Glomerular visceral epithelial cell (primary cell): ENCODE results near the gene DOCK9.
"Not testable (repeated sequence)": the region's sequence is repeated elsewhere in the genome, so short reads cannot be mapped to it uniquely, and the experiment has no call there.

Source experiments
- DNase-seq: peaks from one replicate; pipeline ENCODE4 v3.0.0-alpha.2; 2016; ENCODE audit errors: extremely low spot score

The DOCK9 gene

DNA sequence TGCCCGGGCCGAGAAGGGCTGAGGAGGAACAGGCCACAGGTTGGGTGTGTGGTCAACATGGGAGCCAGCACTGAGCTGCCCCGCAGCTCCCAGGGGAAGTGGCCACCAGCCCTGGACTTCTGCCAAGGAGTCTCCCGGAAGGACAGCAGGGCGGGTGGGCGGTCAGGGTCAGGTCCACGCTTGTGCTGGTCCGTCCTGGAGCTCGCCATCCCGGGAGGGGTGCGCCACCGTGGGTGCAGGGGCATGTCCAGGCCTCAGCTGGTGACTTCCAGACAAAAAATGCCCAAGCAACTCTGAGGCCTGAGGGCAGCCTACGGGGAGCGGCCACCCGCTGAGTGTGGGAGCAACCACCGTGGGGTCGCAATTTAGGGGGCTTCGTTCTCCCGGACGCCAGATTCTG is 203.9 kb downstream of the DOCK9 start:
- DNase-seq, result no peak

DNA sequence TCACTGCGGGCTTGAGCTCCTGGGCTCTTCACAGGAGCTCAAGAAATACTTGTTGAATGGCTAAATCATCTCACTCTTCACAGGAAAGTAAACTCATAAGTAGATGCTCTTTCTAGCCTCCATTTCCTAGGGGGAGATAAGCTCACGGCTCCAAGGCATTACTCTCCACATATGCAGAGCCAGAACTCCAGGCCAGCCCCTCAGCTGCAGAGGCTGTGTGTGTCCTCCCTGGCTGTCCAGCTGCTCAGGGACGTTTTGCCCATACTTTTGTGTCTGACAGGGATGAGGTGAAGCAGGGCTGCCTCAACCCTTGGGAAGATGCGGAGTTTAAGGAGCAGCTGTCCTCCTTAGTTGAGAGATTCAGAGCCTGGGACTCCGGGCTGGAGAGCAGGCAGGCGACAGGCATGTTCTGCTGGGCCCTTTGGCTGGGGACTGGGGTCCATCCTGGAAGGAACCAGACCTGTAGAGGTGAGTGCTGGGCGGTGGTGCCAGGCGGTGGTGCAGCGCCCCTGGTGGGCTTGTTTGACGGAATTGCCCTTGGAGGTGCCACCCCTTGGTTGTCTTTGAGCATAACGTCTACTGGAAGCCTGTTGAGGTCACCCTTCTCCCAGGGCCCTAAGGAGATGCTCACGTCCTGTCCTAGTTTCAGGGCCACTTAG is 204.9 kb downstream of the DOCK9 start:
- DNase-seq, result no peak

DNA sequence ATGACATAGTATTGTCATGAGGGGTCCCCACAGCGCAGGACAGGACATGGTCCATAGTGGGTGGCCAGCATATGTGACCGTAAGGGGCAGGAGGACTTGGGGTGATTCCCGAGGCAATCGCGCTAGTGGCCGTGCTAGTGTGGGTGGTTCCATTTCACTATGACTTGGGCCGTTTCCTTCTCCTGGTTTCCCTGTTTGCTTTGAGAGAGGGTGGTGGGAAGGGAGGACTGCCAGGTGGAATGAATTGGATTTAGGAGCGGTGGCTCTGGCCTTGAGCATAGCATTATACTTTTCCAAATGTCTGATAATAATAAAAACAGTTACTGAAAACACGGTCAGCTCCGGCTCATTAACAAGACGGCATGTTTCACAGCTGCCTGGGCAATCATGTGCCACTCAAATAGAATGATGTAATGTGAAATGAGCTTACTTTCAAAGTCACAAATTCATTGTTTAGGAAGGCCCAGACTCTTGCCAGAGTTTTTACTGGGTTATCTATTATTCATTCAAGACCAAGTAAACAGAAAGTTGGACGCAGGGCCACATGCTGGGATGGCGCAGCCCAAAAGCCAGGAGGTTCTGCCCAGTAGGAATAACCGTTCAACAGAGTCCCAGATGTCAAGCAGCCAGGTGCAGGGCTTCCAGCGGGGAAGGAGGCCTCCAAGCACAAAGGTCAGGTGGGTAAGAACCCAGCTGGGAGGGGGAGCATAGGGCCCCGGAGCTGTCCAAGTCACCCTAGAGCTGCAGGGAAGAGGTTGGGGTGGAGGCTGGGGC is 205.8 kb downstream of the DOCK9 start:
- DNase-seq, result no peak

DNA sequence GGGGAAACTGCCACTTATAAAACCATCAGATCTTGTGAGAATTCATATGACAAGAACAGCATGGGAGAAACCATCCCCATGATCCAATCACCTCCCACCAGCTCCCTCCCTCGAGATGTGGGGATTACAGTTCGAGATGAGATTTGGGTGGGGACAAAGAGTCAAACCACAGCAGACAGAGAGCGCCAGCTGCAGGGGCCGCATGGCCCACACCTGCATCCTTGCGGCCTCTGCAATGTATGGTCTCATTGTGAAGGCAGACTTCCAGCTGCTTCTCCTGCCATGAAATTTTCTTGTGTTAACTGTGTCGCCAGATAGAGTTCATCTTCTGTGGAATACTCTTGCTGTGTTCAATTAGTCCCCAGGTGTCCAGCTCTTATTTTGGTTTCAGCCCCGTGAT is 208.1 kb downstream of the DOCK9 start:
- no peak for DNase-seq

DNA sequence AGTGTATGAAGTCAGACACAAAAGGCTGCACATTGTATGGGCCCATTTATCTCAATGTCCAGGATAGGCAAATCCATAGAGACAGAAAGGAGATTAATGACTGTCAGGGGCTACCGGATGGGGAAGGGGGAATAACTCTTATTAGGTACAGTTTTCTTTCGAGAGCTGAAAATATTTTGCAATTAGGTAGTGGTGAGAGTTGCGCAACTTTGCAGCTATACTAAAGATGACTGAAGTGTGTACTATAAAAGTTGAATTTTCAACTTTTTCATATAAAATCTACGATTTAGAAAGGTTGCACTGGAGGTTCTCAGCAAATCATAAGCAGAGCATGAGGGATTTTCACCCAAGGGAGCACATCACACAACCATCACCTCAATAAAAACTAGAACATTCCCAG is 209.3 kb downstream of the DOCK9 start:
- DNase-seq, result no peak

DNA sequence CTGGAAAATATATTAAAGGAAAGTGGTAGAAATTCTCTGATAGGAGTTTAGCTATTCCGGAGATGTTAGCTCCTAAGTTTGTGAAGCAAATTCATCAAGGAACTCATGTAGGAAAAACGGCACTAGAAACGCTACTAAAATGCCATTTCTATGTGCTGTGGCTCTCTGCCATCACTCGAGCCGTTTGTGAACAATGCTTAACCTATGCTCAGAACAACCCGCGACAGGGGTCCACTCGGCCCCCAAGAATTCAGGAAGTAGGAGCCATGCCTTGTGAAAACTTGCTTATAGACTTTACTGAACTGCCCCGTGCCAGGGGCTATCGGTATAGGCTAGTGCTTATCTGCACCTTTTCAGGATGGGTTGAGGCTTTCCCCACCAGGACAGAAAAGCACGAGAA is 211.2 kb downstream of the DOCK9 start:
- no peak for DNase-seq

DNA sequence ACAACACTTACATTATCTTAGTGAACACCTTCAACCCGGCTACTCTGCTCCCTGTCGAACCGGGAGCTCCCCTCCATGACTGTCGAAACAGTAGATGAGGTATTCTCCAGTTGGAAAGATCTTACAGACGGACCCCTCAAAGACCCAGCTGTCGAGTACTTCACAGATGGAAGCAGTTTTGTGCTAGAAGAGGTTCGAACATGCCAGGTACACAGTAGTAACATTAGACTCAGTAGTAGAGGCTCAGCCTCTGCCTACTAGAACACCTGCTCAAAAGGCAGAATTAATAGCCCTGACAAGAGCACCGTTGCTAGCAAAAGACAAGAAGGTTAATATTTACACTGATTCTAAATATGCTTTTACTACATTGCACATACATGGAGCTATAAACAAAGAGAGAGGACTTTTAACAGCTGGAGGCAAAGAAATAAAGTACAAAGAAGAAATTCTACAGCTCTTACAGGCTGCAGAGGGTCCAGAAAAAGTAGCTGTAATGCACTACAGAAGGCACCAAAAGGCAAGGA is 211.8 kb downstream of the DOCK9 start:
- DNase-seq, result no peak

DNA sequence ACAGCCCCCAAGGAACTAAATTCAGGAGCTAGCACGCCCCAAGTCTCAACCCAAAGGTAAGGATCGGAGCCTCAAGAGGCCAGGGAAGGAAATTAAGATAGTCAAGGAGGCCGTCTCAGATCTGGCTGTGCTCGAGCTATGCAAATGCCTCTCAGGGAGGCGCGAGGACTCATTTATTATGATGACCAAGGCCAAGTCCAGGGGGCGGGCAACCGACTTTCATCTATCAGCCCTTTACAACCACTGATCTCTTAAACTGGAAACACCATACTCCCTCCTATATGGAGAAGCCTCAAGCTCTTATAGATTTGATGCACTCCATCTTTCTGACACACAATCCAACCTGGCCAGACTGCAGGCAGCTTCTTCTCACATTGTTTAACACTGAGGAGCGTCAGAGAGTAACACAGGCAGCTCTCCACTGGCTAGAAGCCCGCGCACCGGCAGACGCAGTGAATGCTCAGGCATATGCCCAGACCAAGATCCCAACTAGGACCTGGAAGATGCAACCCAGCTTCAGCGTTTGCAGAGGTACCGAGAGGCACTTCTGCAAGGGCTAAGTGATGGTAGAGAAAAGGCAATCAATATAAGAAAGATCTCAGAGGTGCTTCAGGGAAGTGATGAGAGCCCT is 215.8 kb downstream of the DOCK9 start:
- DNase-seq, result no peak

DNA sequence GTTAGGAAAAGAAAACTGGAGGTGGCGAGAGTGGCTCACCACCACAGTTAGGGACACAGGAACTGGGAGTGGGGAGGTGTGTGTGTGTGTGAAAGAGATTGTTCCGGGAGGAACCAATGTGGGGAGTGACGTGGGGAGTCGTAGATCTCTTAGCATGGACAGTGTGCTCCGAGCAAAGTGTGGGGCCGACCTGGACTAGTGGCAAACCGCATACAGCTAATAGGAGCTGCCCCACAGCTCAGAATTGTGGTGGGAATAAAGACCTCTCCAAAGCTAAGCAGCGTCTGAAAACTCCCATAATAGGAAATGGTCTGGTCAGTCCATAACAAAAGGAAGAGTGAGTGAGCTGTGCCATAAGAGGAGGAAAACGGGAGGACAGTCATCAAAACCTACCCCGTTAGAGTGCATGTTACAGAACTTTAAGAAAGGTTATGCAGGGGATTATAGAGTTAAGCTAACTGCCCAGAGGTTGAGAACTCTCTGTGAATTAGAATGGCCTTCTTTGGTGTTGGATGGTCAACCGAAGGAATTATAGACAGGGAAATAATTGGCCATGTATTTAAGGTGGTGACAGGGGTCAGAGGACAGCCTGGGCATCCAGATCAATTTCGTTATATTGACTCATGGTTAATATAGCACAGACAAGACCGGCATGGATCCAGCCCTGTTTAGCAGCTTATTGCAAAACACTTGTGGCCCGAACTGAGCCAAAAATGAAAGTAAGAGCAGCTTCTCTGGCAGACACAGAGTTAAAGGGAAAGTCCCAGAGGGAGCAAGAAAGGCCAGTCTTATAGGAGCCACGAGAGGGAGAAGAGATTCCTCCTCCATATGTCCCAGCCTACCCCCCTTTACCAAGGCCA is 216.5 kb downstream of the DOCK9 start:
- peak; percentile 40 for DNase-seq

DNA sequence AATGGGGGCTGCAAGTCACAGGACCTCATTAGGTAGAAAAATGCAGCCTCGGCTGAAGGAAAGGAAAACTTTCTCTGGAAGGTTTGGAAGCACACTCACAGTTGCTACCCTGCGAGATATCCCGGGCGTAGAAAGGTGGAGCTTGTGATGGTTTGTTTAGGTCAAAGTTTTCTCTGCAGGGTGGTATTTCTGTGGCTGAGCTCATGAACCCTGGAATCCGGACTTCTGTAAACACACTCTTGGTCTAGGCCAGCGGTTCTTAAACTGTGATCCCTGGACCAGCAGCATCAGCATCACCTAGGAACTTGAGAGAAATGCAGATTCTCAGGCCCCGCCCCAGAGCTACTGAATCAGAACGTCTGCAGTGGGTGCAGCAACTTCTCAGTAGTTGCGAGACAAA is 222.1 kb downstream of the DOCK9 start:
- DNase-seq, result no peak

DNA sequence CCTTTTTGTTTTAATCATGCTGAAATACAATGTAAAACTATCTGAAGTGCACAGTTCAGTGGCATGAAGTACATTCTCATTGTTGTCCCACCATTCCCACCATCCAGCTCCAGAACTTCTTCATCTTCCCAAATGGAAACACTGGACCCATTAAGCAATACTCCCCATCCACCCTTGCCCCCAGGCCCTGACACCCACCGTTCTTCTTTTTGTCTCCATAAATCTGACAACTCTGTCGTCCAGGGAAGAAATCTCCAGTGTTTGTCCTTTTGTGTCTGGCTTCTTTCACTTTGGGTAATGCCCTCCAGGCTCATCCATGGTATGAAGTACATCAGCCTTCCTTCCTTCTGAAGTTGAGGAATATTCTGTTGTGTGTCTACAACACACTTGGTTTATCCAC is 222.7 kb downstream of the DOCK9 start:
- no peak for DNase-seq

DNA sequence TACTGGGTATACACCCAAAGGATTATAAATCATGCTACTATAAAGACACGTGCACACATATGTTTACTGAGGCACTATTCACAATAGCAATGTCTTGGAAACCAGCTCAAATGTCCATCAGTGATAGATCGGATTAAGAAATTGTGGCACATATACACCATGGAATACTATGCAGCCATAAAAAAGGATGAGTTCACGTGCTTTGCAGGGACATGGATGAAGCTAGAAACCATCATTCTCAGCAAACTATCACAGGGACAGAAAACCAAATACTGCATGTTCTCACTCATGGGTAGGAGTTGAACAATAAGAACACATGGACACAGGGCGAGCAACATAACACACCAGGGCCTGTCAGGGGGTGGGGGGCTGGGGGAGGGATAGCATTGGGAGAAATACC is 223.4 kb downstream of the DOCK9 start:
- DNase-seq, result not testable (repeated sequence)

DNA sequence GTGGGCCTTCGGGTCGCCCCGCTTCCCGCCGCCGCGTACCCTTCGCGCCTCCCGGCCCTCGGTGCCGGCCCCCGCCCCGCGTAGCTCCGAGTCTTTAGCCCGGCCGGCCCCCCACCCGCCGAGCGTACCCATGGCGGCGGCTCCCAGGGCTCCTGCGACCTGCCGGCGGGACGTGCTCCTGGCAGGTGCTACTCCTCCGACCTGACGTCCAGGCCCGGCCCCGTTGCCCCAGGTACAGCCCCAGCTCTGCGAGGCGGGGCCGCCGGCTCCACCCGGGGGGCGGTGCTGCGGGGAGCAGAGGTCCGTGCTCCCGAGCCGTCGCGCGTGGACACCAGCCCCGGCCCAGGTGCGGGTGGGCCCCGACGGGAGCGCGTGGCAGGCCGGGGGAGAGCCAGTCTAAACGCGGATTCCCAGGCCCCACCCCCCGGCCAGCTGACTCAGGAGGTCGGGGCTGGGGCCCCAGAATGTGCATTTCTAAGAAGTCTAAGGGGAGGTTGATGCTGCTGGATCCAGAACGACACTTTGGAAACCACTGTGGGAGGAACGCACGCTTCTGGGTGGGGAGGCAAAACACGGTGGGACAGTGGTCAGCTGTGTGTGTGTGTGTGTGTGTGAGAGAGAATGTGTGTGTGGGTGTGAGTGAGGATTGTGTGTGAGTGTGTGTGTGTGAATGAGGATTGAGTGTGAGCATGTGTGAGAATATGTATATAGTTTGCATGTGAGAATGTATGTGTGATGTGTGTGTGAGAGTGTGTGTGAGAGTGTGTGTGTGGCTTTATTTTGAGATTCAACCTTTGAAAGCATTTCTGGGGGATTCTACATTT is 225.2 kb downstream of the DOCK9 start, which contains the start of gene SLC15A1:
Gene SLC15A1, minus strand, starts transcription at position 206 of the 824 bp plus-strand sequence. Its CDS starts 74 bp downstream, at position 132.
- no peak for DNase-seq

DNA sequence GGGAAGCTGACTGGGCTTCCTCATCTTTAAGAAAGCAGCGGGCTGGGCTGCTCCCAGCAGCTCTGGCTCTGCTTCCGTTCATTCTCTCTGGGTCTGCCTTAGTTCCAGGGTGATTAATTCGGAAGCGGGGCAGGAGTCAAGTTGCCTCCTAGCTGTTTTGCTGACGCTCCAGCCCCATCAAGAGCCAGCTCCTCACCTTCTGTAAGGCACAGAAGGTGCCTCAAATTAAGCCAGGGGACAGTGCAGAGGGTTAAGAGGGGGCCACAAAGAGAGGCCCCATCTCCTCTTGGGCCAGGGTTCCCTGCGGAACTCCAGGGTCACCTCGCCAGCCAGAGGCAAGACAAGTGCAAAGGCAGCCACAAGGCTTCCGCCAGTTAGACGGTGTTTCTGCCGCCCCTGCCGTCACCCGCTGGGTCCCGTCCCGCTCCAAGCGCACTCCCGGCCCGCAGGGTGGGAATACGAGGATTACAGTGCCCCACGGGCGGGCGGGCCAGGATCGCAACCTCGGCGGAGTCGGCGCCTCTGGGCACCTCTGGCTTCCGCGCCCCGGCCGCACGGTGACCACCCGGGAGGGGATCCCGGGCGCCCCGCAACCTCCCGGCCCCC is 225.9 kb downstream of the DOCK9 start:
- DNase-seq, result no peak

DNA sequence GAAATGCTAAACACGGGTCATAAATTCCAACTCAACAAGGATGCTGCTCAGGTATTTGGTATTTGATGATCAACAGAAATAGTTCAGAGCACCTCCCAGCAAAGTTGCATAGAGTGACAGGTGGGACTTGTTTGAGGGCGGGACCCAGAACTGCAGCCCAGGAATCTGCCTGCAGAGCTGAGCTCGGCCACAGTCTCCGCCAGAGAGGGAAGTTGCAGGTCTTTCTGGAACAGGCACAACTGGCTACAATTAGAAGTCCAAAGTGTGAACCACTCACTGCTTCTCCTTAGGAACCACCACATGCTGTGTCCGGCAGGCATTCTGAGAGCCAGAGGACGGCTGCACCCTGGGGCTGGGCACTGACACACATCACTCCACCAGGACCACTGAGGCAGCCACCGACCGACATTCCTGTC is 226.5 kb downstream of the DOCK9 start:
- DNase-seq, result no peak

DNA sequence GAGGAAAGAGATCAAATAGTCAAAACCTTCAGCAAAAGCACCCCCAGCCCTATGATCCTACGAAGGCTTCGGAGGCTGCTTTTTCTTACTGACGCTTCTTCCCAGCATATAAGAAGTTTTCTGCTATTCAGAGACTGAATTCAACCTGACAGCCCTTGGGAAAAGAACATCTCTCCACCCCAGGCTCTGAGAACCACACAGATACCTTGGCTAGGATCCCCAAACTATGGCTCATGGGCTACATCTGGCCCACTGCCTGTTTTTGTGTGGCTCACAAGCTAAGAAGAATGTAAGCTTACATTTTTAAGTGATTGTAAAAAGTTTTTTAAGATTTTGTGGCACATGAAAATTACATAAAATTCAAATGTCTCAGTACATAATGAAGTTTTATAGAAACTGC is 228.4 kb downstream of the DOCK9 start:
- DNase-seq, result no peak

DNA sequence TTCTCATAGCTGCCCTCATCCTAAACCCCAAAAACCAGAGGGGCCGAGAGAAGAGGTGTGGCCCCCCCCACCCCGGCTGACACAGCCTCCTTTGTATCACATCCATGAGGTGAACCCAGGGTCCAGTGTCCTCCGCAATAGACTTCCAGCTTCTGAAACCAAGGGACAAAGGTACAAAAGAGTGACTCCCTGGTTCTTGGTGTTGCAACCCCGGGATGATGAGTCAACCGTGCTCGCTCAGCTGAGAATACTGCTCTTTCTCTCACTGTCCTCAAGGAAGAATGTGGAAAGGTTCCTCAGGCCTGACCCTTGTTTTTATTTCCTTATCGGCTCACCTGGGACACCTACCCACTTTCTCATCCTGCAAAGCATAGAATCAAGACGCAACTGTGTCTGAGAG is 230.9 kb downstream of the DOCK9 start:
- DNase-seq, result peak; percentile 40
